Measurements from ENCODE around the gene ATF6B.
A peak's percentile ranks its signal among the peaks of the same experiment; 100 is the strongest.
"Not testable (repeated sequence)": the region's sequence is repeated elsewhere in the genome, so short reads cannot be mapped to it uniquely, and the experiment has no call there.

ATF6B gene

DNA sequence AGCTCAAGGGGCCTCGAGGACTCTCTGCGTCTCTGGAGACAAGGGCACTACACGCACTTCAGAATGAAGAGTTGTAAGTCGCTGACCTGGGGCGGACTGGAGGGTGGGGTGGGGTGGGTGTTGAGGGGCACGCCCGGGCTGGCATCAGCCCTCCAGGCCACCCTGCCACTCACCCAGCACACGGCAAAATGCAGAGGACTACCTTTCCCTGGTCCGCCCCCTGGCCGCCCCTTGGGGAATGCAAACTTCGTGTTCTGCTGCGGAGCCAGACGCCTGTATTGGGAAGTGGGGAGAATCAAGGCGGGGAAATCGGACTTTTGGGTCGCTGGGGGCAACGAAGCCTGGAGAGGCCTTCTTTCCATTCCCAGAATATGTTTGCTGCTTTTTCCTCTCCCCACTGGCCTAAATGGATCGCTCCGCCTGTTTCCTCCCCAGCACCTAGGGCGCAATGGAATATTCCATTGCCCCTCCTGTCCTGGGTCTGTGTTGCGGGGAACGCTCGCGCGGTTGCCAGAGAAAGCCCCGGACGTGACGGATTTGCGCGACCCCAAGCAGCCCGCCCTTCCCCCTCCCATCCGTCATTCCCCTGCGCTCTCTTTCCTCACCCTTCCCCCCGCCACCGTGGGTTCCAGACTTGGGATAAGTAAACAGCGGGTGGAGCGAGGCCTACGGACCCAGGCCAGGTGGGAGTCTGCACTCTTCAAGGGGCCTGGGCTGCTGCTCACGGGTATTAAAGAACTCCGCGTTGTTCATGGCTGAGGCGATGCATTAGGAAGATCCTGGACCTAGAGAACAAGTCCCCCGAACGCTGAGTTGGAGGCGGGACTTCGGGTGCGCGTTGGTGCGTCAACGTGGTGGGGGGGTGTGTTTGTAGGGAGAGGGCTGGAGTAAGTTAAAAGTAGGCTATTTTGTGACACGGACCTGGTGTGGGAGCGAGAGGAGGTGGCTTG, 25.8 kb upstream of the ATF6B start, which contains the start of gene PPT2:
Gene PPT2, plus strand, starts transcription at position 578 of the 950 bp plus-strand sequence. CDS start 454 bp downstream, outside the sequence.
- DNase-seq, result peak; percentile 89

DNA sequence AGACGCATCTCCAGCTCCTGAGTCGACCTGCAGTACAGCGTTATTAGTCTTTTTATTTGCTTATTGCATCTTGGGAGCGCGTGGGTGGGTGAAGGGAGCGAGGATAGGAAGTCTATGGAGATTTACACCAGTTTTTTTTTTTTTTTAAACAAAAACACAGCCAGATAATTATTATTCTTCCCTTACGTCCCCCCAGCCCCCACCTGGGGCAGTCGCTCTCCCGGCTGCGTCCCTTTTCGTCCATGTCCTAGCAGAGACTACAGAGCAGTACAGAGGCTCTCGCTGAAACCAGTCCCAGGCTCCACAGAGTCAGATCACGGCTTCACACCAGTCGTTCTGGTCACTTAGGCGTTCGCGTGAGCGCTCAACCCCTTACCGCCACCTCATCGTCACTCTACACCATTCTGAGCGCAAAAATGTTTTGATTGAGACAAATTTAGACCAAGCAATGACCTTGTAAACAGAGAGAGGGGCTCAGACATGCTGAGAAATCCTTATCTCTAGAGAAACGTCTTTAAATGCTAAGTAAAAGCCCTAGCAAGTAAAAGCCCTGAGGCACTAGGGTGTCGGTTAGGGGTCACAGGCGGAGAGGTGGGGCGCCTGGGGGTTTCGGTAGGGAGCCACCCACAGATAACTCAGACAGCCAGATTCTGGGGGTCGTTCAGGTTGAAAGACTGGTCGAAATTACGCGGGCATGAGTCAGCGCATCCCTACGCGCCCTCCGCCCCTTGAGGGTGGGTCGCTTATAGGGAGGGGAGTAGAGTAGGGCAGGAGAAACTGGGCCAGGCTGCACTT, 24.9 kb upstream of the ATF6B start:
- no peak for DNase-seq

GRCh38 chr6:32151863-32152768, 24.1 kb upstream of the ATF6B start, which contains the start of gene PRRT1:
PRRT1 (minus strand) TSS chr6:32151939; CDS start chr6:32151827, 112 bp downstream.
- no peak for DNase-seq

- no peak for DNase-seq
Observed at GRCh38 chr6:32151181-32151862, 23.3 kb upstream of the ATF6B start.

DNA sequence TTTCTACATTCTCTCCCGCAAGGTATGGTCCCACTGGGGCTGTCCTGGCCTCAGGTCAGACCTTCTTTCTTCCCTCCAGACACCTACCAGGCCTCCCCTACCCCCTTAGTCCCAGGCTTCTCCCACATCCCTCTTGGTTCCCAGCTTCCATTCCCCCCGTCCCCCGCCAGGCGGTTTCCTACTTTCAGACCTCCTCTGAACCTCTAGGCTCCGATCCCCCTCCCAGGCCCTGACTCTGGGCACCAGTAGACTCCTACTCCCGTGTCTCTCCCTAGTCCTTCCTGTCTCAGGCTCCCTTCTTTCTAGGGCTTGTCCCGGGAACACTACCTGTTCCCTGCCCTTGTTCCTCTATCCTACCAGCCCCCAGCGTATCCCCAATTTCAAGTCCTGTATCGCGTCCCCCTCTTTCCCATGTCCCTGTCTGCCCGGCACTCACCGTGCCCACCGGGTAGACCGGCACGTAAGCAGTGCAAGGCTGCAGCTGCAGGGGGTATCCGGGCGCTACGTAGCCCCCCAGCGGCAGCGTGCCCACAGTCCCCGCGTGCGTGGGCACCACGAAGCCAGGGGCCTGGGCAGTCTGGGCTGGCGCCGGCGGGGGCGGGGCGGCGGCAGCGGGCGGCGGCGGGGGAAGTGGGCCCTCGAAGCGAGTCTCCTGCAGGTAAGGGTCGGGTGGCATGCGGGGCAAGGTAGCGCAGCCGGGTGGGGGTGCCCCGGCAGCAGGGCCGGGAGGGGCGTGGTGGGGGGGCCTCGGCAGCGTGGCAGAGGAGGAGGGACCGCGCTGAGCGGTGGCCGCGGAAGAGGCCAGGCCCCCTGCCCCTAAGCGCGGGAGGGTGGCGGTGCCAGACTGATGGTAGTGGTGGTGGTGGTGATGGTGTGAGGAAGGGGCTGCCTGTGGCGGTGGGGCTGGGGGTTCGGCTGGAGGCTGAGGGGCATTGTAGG, 22.2 kb upstream of the ATF6B start:
- DNase-seq, result no peak

GRCh38 chr6:32149092-32149755, 21.2 kb upstream of the ATF6B start:
- no peak for DNase-seq

GRCh38 chr6:32148289-32149091, 20.4 kb upstream of the ATF6B start:
- DNase-seq, result no peak

GRCh38 chr6:32147401-32148132, 19.5 kb upstream of the ATF6B start:
- no peak for DNase-seq

DNA sequence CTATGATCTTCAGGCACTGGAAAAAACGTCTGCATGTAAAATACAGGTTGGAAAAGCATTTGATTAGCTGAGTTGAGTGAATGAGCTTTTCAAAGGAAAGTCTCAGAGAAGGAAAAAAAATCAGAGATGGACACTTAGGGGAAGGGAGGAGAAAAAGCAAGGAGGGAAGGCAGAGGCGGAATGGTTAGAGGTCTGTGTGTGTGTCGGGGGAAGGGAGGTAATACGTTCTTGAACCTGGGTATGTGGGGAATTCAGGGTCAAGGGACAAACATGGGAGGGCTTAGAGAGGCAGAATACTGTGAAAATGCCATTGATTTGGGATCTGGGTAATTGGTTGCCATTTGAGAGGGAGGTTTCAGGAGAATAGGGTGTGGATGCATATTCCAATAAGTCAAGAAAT, 18.6 kb upstream of the ATF6B start:
- DNase-seq, result no peak

DNA sequence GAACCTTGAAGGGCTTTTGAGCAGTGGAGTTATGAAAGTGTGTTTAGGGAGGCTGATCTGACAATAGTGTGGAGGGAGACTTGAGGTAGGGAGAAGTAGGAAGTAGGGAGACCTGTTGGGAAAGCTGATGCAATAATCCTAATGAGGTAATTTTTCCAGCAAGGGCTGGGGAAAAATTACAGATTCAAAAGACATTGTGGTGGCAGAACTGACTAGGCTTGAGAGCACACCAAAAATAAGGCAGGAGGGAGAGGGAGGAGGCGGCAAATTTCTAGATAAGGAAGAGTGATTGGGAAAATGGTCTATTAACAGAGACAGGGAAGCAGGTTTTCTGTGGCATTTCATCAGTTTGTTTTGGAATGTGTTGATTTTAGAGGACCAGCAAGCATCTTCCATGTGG, 18.2 kb upstream of the ATF6B start:
- DNase-seq, result no peak

DNA sequence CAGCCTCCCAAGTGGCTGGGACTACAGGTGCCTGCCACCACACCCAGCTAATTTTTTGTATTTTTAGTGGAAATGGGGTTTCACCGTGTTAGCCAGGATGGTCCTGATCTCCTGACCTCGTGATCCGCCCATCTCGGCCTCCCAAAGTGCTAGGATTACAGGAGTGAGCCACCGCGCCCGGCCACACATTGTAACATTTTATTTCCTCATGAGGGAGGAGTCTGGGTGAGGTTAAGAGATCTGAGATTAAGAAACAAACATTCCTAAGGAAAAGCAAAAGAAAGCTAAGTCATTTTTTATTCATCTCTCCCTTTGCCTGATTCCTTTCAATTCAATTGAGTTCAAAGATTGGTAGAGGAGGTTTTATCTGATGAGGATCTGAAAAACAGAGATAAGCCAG, 16.2 kb upstream of the ATF6B start:
- not testable (repeated sequence) for DNase-seq

- DNase-seq, result no peak
Observed at GRCh38 chr6:32140420-32141046, 12.5 kb upstream of the ATF6B start.

DNA sequence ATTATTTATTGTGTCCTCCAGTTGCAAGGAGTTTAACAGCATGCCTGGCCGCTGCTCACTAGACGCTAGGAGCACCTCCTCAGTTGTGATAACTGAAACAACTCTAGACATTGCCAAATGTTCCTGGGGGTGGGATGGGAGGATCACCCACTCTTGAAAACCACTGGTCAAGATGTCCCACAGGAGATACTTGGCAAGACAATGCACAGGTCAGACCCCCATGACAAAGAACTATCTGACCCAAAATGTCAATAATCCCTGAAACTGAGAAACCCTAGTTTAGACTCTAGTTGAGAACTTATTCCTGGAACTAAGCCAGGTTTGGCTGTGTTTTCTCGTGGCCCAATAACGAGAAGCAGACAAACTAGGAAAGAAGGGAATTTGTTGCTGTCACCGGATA, 11.5 kb upstream of the ATF6B start:
- no peak for DNase-seq

DNA sequence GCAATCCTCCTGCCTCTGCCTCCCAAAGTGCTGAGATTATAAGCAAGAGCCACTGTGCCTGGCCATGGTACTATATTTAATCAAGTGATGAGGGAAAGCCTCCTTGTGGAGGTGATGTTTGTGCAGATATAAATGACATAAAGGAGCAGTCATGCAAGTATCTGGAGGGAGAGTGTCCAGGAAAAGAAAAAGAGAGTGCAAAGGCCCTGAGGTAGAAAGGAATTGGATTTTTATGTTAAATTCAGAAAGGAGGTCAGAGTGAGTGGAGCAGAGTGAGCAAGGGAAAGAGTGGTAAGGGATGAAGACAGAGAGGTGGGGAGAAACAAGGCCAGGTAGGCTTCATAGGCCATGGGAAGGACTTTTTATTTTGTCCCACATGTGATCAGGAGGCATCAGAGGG, 9.4 kb upstream of the ATF6B start:
- no peak for DNase-seq

DNA sequence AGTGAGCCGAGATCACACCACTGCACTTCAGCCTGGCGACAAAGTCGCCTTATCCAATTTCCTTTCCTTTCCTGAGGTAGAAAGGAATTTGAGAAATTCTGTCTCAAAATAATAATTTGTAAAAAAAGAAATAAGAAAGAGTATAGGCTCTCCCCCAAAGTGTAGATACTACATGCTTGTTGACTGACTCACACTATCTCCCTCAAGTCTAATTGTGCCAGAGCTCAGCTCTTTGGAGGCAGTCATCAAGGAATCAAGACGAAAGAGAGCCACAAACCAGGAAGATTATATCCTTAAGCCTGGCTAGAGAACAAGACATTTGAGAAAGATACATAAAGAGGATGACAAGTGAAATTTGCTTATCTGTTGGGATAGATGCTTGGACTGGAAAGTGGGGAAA, 5.7 kb upstream of the ATF6B start:
- no peak for DNase-seq

- no peak for DNase-seq
Observed at GRCh38 chr6:32132110-32132509, 4.1 kb upstream of the ATF6B start.

GRCh38 chr6:32131439-32131948, 3.4 kb upstream of the ATF6B start:
- no peak for DNase-seq
